Adipose tissue (tissue), 3 donors: ENCODE measurements around the gene CEMIP. TPM values are rescaled to one million over a fixed set of nuclear protein-coding genes. Genes with fewer than 3 reads are reported as not detected.

Experiments
- H3K27ac ChIP-seq: one replicate; pipeline ENCODE4 v1.5.1; 2013; ENCODE audit warnings: low read depth, low read length
- WGBS, 3 donors: extraction: QIAGEN DNeasy Blood & Tissue Kit; methylation state at CpG; one replicate each; pipeline ENCODE4 v1.1.7; 2013; 5-methylcytosine and 5-hydroxymethylcytosine counted together
- polyA plus RNA-seq, 3 donors: library from polyadenylated mRNA; stranded (reverse); fragments of 200-250 nt; gene quantifications; one replicate each; pipeline ENCODE4 v1.2.3, GENCODE V29; 2013
- donor health status: healthy with polysubstance abuse.
- donor health status: Bipolar disorder and iron deficiency.
- donor health status: healthy.

CEMIP gene
- polyA plus RNA-seq, 3 donors, result 0.90 to 1.5 (median 1.3) TPM

DNA sequence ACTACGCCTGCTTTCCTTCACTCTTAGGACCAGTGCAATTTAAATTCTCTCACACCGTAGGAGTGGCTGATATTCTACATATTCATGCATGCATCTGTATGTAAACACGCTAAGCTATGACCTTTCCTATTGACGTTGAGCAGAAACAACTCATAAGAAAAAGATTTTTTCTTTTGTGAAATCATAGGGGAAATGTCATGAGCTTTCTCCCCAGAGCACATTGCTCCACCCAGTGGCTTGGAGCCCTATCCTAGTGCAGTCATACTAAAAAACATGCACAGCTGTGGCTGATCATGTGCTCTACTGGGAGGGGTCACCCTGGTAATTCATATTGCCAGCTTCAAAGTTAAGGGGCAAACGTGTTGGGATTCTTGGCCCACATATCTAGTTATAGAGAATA is 212.3 kb downstream of the CEMIP start:
- H3K27ac ChIP-seq, result no peak overlapping the region
- WGBS, 3 donors, result 44 to 61% (median 45%) methylated on average over 5 of the region's 5 CpGs

DNA sequence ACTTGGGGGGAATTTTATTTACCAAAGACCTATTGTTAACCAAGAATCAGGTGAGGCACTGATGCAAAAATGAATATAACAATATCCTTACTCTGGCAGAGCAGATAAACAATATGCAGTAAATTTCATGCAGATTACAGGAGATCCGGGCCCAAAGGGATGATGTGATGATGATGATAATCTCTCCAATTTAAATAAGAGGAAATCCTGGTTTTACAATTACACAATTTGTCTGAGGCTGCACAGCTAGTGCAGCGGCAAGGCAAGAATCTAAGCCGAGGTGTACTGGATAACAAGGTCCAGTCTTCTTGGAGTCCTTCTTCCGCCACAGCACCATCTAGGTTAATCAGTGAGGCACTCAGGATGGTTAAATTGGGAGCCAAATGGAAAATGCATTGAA is 212.8 kb downstream of the CEMIP start:
- 54 to 88% (median 57%) methylated on average over 4 of the region's 4 CpGs for WGBS, 3 donors
- H3K27ac ChIP-seq, result no peak overlapping the region

DNA sequence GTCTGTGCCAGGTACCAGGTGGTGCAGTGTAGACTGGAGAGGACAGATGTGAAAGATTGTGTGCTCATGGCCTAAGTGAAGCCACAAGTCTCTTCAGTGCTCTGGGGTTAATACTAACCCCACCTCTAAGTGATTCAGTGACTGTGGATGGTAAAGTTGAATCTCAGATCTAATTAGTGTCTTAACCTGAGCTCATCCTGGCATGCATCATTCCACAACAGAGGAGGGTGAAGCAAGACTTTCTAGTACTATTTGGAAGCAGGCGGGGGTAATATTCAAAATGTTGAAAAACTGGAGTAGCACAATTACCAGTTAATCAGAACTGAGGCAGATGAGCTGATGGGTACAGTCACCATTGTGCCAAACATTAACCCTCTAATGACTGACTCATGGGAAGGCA is 213.3 kb downstream of the CEMIP start:
- 89 to 100% (median 100%) methylated on average over 1 of the region's 1 CpG for WGBS, 3 donors
- no peak overlapping the region for H3K27ac ChIP-seq

DNA sequence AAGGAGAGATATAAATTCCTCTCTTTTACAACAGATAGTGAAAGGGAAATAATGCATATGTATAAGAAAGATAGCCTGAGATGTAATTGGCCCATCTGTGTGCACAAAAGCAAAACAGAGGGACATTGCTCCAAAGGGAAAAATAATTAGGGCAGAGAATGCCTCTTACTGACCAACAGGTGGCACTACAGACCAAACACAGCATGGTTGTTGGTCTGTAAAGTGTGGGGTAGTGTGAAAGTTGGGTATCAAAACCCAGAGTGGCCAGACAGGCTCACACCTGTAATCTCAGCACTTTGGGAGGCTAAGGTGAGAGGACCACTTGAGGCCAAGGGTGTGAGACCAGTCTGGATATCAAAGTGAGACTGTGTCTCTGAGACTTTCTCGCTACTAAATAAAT is 217.1 kb downstream of the CEMIP start:
- 95 to 100% (median 100%) methylated on average over 1 of the region's 1 CpG for WGBS, 3 donors
- no peak overlapping the region for H3K27ac ChIP-seq

DNA sequence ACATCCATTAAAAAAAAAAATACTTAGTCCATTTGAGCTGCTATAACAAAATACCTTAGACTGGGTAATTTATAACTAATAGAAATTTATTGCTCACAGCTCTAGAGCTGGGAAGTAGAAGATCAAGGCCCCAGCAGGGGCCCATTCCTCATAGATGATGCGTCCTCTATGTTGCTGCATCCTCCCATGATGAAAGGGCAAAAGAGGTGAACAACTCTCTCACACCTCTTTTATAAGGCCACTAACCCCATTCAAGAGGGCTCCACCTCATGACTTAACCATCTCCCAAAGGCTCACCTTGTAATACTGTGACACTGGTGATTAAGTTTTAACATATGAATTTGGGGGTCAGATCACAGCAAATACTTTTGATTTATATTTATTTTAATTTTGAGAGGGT is 218.5 kb downstream of the CEMIP start:
- no peak overlapping the region for H3K27ac ChIP-seq
- WGBS, 3 donors, result 98 to 100% (median 100%) methylated on average over 1 of the region's 1 CpG

- 67 to 85% (median 76%) methylated on average over 1 of the region's 1 CpG for WGBS, 3 donors
Observed at GRCh38 chr15:80998251-80998650, 219.1 kb downstream of the CEMIP start.

GRCh38 chr15:80999623-81000036 is 220.5 kb downstream of the CEMIP start:
- H3K27ac ChIP-seq, result no peak overlapping the region
- 29 to 40% (median 39%) methylated on average over 13 of the region's 13 CpGs for WGBS, 3 donors

More at GRCh38 chr15:80998251-80998650, 219.1 kb downstream of the CEMIP start:
- no peak overlapping the region for H3K27ac ChIP-seq

- WGBS, 3 donors, result 2 to 5% (median 2%) methylated on average over 21 of the region's 21 CpGs
- H3K27ac ChIP-seq, result peak overlapping the region; percentile 98
Observed at GRCh38 chr15:81000144-81000623, 221.0 kb downstream of the CEMIP start.

DNA sequence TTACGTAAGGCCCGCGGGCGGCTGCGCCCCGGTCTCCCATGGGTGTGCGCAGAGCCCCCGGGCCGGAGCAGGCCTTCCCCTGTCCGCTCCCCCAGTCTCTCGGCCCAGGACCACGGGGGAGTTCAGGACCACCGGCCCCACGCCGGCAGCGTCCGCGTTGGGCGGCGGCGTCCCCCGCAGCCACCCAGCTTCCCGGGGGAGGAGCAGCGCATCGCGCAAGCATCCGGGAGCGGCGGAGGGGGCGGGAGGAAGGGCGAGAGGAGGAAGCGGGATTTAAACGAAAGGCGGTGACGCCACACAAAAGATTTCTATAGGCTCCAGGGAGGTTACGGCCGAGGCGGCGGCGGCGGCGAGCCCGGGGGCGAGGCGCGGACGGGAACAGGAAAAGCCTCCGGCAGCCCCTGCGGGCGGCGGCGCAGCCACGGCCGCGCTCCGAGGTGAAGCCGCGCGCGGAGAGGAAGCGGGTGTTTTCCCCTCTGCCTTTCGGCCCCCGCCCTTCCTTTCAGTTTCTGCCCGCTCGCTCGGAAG is 221.5 kb downstream of the CEMIP start, which contains the start of gene TLNRD1:
TSS of gene TLNRD1 (plus strand) at position 300 of the 528 bp plus-strand sequence. CDS start 1,349 bp downstream, outside the sequence.
- 0 to 1% (median 0%) methylated on average over 49 to 66 of the region's 66 CpGs for WGBS, 3 donors
- peak within 1 kb of the TSS; percentile 98 for H3K27ac ChIP-seq

Other genes with a start within 250 kb of the CEMIP start
- gene ABHD17C, start 84.1 kb upstream of the CEMIP start, polyA plus RNA-seq, result 1 to 10 TPM; 1.5 to 4.5 (median 3.6) TPM
- 10 to 100 TPM; 10.7 to 14.1 (median 12.7) TPM for gene MESD, start 210.4 kb downstream of the CEMIP start, polyA plus RNA-seq
- 10 to 100 TPM in 2 of 3 donors, 1 to 10 TPM in 1; 6.7 to 29.3 (median 11.5) TPM for gene TLNRD1, start 221.6 kb downstream of the CEMIP start, polyA plus RNA-seq